Measurements from ENCODE around the gene CD55. TPM values are rescaled to one million over a fixed set of nuclear protein-coding genes. Genes with fewer than 3 reads are reported as not detected.

Gene CD55
- total RNA-seq (2014; rRNA removed; shearing (Covaris generic)) = 47.9 and 53.3 TPM in 2 replicates
- polyA plus RNA-seq (2015; cell fraction: cytosol; rRNA removed) = 52.2 and 58.7 TPM in 2 replicates
- polyA plus RNA-seq (2015; cell fraction: nucleus; rRNA removed) = 8.0 and 15.2 TPM in 2 replicates

- in situ Hi-C loops (cut with HindIII; ENCODE audit: low pct_unique_long_range_greater_than_20kb, low sequenced_read_pairs) = no loop called here
- peak; percentile 93 for DNase-seq (ENCODE audit: low read depth, low spot score)
Measured at GRCh38 chr1:207321079-207321789, at the start of gene CD55. CD55 (plus strand) TSS chr1:207321678; CDS start chr1:207321766, 88 bp downstream.

DNA sequence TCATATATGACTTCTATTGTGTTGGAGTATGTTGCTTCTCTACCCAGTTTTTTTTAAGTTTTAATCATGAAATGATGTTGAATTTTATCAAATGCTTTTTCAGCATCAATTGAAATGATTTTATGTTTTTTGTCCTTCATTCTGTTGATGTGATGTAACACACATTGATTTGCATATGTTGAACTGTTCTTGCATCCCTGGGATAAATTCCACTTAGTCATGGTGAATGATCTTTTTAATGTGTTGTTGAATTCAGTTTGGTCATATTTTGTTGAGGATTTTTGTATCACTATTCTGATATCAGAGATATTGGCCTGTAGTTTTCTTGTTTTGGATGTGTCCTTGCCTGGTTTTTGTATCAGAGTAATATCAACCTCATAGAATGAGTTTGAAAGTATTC lies 46.6 kb upstream of the CD55 start:
- in situ Hi-C loops (cut with HindIII; ENCODE audit: low pct_unique_long_range_greater_than_20kb, low sequenced_read_pairs) = no loop called here
- DNase-seq (ENCODE audit: low read depth, low spot score) = no peak

GRCh38 chr1:207276465-207276864 lies 45.0 kb upstream of the CD55 start:
- in situ Hi-C loops (cut with HindIII; ENCODE audit: low pct_unique_long_range_greater_than_20kb, low sequenced_read_pairs) = no loop called here
- no peak for DNase-seq (ENCODE audit: low read depth, low spot score)

DNA sequence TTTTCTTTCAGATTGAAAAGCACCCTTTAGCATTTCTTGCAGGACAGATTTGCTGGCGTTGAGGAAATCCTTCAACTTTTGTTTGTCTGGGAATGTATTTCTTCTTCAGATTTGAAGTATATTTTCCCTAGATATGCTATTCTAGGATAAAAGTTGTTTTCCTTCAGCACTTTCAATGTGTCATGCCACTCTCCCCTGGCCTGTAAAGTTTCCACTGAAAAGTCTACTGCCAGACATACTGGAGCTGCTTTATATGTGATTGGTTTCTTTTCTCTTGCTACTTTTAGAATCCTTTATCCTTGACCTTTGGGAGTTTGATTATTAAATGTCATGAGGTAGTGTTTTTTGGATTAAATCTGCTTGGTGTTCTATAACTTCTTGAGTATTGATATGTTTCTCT lies 44.2 kb upstream of the CD55 start:
- in situ Hi-C loops (cut with HindIII; ENCODE audit: low pct_unique_long_range_greater_than_20kb, low sequenced_read_pairs) = no loop called here
- no peak for DNase-seq (ENCODE audit: low read depth, low spot score)

GRCh38 chr1:207279652-207280051 lies 41.8 kb upstream of the CD55 start:
- in situ Hi-C loops (cut with HindIII; ENCODE audit: low pct_unique_long_range_greater_than_20kb, low sequenced_read_pairs) = no loop called here
- no peak for DNase-seq (ENCODE audit: low read depth, low spot score)

- no peak for DNase-seq (ENCODE audit: low read depth, low spot score)
- in situ Hi-C loops (cut with HindIII; ENCODE audit: low pct_unique_long_range_greater_than_20kb, low sequenced_read_pairs) = no loop called here
Measured at GRCh38 chr1:207280706-207281105, 40.8 kb upstream of the CD55 start.

DNA sequence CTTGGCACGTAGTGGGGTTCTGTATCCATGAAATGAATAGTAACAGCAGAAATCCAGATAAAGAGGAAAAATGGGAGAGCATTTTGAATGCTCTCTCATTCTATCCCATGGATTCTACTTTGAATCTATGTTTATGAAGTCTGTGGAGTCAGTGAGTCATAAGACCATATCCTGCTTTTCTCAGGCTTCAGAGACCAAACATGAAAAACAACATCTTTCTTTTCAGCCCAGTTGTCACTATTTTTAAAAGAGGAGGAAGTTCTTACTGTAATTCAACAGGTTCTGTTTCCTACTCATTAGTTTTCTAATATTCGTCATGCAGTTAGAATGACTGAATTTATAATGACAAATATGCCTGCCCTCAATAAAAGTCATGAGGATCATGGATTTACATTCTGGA lies 39.4 kb upstream of the CD55 start:
- in situ Hi-C loops (cut with HindIII; ENCODE audit: low pct_unique_long_range_greater_than_20kb, low sequenced_read_pairs) = no loop called here
- no peak for DNase-seq (ENCODE audit: low read depth, low spot score)

DNA sequence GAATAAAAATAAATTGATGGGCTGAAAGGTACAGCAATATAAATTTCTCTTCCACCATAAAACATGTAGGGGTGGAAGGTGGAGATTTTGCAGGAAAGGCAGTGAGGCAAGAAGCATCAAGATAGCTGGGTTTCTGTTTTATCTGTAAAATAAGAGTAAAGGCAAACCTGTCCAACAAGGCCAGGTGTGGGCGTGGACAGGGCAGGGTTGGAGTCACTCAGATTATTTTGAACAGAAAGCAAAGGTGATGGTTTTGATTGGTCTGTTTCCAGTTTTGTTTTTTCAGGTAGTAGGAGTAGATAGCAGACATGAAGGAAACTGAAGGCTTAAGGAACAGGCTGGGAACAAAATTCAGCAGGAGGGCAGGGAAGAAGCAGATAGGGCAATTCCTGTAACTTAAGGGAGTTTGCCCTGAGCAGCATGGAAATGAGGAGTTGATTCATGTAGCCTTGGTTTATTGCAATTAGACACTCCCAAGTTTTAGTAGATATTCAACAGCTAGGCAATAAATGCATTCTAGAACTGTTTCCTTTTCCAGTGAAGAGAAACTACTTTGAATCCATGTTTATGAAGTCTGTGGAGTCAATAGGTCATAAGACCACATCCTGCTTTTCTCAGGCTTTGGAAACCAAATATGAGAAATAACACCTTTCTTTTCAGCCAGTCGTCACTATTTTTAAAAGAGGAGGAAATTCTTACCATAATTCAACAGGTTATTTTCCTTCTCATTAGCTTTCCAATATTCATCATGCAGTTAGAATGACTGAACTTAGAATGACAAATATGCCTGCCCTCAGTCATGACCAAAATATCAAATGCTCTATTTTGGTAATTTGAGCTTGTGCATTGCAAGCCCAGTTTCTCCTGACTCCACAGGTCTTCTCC lies 38.7 kb upstream of the CD55 start:
- DNase-seq (ENCODE audit: low read depth, low spot score) = no peak
- in situ Hi-C loops (cut with HindIII; ENCODE audit: low pct_unique_long_range_greater_than_20kb, low sequenced_read_pairs) = no loop called here

DNA sequence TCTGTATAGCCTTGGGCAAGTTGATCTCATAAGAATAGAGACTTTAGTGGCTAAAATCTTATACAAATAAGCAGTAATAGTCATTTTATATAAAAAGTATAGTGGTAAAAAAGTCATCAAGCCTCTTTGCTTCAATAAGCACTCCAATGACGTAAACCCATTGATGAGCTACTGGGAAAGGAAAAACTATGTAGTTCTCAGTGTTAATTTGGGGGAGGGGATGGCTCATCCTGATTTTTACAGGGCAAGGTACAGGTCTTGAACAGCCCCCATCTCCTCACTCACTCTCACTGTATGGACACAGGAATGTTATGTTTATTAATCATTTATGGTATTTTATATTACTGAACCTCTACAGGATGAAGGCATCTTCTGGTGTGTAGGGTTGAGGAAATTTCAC lies 38.1 kb upstream of the CD55 start:
- in situ Hi-C loops (cut with HindIII; ENCODE audit: low pct_unique_long_range_greater_than_20kb, low sequenced_read_pairs) = no loop called here
- no peak for DNase-seq (ENCODE audit: low read depth, low spot score)

- no peak for DNase-seq (ENCODE audit: low read depth, low spot score)
- in situ Hi-C loops (cut with HindIII; ENCODE audit: low pct_unique_long_range_greater_than_20kb, low sequenced_read_pairs) = no loop called here
Measured at GRCh38 chr1:207284209-207284897, 37.1 kb upstream of the CD55 start.

GRCh38 chr1:207286786-207287468 lies 34.6 kb upstream of the CD55 start:
- DNase-seq (ENCODE audit: low read depth, low spot score) = no peak
- in situ Hi-C loops (cut with HindIII; ENCODE audit: low pct_unique_long_range_greater_than_20kb, low sequenced_read_pairs) = no loop called here

GRCh38 chr1:207288315-207288714 lies 33.2 kb upstream of the CD55 start:
- in situ Hi-C loops (cut with HindIII; ENCODE audit: low pct_unique_long_range_greater_than_20kb, low sequenced_read_pairs) = no loop called here
- no peak for DNase-seq (ENCODE audit: low read depth, low spot score)

DNA sequence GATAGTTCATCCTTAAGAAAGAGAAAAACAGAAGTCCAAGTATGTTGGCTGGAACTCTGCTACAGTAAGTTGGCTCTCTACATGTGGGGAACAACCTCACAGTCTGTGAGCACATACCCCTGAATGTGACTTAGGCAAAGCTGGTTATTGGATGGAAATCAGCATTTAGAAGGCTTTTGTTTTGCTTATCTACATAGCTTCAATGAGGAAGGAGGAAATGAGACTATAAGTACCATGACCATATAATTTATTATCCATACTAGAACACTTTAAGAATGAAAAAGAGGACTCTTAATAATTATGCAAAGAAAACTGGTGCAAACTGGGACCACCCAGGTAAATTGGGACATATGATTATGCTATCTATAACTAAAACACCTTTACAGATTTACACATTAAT lies 31.7 kb upstream of the CD55 start:
- in situ Hi-C loops (cut with HindIII; ENCODE audit: low pct_unique_long_range_greater_than_20kb, low sequenced_read_pairs) = no loop called here
- DNase-seq (ENCODE audit: low read depth, low spot score) = no peak

GRCh38 chr1:207291723-207292122 lies 29.8 kb upstream of the CD55 start:
- DNase-seq (ENCODE audit: low read depth, low spot score) = no peak
- in situ Hi-C loops (cut with HindIII; ENCODE audit: low pct_unique_long_range_greater_than_20kb, low sequenced_read_pairs) = no loop called here

DNA sequence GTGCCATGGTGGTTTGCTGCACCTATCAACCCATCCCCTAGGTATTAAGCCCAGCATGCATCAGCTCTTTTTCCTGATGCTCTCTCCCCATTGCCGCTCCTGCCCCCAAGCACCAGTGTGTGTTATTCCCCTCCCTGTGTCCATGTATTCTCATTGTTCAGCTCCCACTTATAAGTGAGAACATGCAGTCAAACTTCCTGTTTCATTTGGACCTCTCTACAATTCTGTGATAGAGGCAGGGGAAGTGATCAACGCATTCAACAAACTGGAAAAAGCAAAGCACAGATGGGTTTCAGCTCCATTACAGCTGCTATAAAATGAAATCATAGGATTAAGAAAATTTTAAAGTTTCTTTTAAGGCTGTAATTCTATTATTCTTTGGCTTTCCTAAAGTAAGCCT lies 23.3 kb upstream of the CD55 start:
- in situ Hi-C loops (cut with HindIII; ENCODE audit: low pct_unique_long_range_greater_than_20kb, low sequenced_read_pairs) = no loop called here
- DNase-seq (ENCODE audit: low read depth, low spot score) = no peak

GRCh38 chr1:207298636-207299398 lies 22.7 kb upstream of the CD55 start:
- DNase-seq (ENCODE audit: low read depth, low spot score) = no peak
- in situ Hi-C loops (cut with HindIII; ENCODE audit: low pct_unique_long_range_greater_than_20kb, low sequenced_read_pairs) = no loop called here

DNA sequence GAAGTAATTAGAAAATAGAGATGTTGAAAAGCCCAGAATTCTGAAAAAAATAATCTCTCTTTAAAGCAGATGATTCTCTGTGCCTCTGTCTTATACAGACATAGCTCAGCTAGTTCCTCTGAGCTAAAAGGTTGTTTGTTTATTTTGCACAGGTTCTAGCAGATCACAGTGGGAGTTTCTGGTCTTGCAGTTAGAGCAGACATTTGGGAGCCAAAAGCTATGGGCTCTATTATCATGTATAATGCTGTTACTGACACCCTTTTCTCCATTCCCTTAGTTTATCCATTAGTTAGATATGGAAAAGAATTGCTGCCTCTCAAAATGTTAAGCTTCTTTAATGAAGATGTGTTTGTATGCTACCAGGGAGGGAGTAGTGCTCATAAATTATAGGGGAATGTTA lies 20.5 kb upstream of the CD55 start:
- DNase-seq (ENCODE audit: low read depth, low spot score) = no peak
- in situ Hi-C loops (cut with HindIII; ENCODE audit: low pct_unique_long_range_greater_than_20kb, low sequenced_read_pairs) = no loop called here
